CD4-positive, alpha-beta T cell treated with Interleukin-12 subunit alpha and Interleukin-12 subunit beta, for 1 hour (primary cell): ENCODE measurements around the gene NAA11.

Experiments used
- DNase-seq: peaks from one replicate; pipeline ENCODE4 v3.0.0-alpha.2; 2020

The NAA11 gene

DNA sequence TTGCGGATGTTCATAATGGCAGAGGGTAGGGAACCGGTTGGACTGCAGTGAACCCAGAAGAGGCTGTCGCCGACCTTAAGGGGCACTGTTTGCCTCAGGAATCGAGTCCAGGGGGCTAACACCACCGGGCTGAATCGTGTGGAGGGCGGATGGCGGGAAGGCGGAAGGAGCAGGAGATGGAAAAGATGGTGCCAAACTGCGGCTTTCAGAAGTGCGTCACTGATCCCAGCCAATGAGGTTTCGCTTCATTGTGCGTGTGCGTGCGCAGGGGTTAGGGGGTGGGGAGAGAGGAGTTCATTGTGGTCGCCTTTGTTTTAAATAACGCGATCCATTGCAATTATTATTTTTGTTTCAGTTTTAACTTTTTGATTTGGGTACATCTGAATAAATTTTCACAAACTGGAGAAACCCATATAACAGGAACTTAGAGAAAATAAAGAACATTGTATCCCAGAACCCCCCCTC, at the start of gene NAA11:
Gene NAA11 (minus strand): TSS at position 198 of the 465 bp plus-strand sequence. CDS start 184 bp downstream, at position 14.
- no peak for DNase-seq

- no peak for DNase-seq
Observed at GRCh38 chr4:79370026-79370425, 44.2 kb upstream of the NAA11 start.

GRCh38 chr4:79367096-79367495, 41.2 kb upstream of the NAA11 start:
- DNase-seq, result no peak

DNA sequence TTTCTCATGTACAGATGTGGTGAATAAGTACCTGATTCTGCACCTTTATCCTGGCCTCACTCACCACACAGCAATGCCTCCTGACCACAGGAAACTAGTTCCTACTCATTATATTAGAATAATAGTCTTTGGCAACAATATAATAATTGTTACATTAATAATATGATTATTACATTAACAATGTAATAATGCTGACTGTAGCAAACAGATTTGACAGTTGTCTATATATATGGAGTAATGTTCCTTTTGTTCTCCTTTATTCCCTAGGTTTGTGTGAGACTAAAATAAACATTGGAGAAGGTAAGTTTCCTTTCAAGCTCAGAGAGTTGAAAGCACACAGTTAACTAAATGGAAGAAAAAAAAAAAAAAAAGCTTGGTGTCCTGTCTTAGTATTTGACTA, 40.6 kb upstream of the NAA11 start:
- no peak for DNase-seq

GRCh38 chr4:79364061-79364460, 38.2 kb upstream of the NAA11 start:
- no peak for DNase-seq

DNA sequence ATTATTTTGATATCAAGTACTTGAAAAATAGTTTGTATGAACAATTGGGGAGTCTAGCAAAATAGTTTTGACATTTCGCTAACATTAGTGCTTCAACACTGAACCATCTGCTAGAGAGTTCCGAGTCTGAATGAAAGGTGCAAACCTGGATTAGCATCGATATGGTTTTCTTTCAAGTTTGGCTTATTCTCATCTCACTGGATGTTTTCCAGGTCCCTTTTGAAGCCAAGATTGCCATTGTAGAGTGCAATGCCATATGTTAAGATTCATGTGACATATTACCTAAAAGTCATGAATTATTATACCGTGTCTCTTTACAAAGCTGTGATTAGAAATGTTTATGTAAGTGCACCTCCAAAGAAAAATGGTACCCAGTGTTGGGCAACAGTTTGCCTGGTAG, 36.8 kb upstream of the NAA11 start:
- DNase-seq, result no peak

GRCh38 chr4:79360006-79360405, 34.1 kb upstream of the NAA11 start:
- DNase-seq, result no peak

DNA sequence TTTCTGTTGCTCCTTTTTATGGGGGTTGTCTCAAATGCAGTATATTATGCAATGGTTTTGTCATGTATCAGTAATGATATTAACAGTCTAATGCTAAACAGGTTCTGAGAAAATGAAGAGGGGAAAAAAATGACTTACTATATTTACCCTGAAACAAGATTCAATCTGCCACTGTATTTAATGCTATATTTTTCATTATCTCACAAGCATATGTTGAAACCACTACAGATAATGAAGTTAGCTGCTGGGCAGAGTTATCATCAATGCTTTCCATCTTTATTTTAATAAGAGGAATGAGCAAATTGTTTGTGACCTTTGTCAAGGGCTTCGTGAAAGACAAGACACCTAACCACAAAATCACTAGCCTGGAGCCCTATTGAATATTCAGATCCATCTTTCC, 32.6 kb upstream of the NAA11 start:
- no peak for DNase-seq

DNA sequence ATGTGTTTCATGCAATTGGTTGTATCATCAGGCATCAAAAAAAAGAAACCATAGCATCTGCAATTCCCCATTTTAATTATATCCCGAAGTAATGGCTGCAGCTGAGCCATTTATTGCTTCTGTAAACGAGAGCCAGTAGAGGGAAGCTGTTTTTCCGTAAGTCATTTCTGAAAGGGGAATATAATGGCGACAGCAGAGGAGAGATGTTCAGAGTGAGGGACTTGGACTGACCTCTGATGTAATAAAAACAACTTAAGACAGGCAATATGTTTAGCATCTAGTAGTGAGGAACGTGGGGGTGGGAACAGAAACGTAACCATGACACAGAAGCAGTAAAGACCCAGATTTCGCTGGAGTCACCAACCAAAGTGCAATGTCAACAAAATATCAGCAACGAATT, 31.5 kb upstream of the NAA11 start:
- DNase-seq, result no peak

DNA sequence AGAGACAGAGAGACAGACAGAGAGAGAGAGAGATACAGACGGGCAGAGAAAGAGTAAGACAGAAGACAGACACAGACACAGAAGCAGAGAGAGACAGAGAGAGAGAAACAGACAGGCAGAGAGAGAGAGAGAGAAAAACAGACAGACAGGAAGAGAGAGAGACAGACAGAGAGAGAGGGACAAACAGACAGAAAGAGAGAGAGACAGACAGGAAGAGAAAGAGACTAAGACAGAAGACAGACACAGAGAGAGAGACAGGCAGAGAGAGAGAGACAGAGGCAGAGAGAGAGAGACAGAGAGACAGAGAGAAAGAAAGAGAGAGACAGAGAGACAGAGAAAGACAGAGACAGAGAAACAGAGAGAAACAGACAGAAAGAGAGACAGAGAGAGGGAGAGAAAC, 27.2 kb upstream of the NAA11 start:
- DNase-seq, result no peak

DNA sequence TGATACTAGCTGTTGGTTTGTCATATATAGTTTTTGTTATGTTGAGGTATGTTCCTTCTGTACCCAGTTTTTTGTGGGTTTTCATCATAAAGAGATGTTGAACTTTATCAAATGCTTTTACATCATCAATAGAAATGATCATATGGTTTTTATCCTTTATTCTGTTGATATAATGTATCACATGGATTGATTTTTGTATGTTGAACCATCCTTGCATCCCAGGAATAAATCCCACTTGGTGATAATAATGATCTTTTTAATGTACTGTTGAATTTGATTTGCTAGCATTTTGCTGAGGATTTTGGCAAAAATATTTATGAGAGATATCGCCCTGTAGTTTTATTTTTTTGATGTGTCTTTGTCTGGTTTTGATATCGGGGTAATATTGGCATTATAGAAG, 22.5 kb upstream of the NAA11 start:
- no peak for DNase-seq

- DNase-seq, result no peak
Observed at GRCh38 chr4:79341893-79342653, 16.2 kb upstream of the NAA11 start.

- DNase-seq, result no peak
Observed at GRCh38 chr4:79340568-79340967, 14.7 kb upstream of the NAA11 start.

- DNase-seq, result no peak
Observed at GRCh38 chr4:79338148-79338547, 12.3 kb upstream of the NAA11 start.

- DNase-seq, result no peak
Observed at GRCh38 chr4:79334783-79335182, 8.9 kb upstream of the NAA11 start.

GRCh38 chr4:79334341-79334740, 8.5 kb upstream of the NAA11 start:
- DNase-seq, result no peak

- no peak for DNase-seq
Observed at GRCh38 chr4:79331126-79331876, 5.4 kb upstream of the NAA11 start.

DNA sequence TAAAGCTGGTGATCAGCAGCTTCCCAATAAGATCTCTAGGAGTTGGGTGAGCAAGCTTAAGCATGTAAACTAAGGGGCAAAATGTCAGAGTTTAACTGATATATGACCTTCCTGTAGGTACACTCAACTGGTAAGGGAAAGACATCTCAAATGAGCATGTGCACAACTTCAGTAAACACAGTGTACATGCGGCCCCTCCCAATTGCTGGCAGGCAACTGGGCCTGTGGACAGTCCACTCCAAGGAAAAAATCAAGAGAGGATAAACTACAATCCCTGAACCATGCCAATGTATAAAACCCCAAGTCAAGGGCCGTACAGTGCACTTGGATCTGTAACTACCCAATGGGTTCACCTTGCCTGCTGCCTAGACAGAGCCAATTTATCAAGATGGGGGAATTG, 4.9 kb upstream of the NAA11 start:
- DNase-seq, result no peak

DNA sequence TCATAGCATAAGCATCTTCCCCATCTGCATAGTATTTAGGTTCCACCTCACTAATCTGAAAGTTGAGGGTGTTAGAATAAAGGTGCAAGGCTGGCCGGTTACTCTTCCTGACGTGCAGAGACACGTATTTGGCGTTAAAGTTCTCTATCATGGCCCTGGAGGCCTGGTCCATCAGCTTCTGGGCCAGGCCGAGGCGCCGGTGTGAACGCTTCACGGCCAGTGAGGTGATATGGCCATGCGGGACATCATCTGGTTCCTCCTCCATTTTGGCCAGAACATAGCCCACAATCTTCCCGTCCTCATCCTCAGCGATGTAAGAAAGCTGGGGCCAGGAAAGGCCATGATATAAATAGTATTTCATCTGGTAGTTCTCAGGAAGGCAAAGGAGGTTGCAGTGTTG, 425 bp downstream of the NAA11 start:
- DNase-seq, result no peak

DNA sequence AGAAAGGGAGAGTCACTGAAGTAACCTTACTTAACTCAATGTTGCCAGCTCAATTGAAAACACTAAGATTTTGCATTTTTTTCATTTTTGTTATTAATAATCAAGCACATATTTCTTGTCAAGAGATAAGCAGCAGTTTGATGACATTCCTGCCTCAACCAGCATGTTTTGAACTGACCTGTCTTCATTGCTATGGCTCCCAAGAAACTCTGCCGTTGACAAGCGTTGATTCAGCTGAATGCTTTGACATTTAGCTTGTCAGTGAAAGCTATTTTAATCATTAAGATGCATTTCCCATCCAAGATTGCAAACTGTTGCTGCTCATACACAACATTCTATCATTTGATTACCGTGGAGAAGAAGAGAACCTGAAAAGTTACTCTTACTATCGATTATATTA, 5.9 kb downstream of the NAA11 start:
- DNase-seq, result no peak

DNA sequence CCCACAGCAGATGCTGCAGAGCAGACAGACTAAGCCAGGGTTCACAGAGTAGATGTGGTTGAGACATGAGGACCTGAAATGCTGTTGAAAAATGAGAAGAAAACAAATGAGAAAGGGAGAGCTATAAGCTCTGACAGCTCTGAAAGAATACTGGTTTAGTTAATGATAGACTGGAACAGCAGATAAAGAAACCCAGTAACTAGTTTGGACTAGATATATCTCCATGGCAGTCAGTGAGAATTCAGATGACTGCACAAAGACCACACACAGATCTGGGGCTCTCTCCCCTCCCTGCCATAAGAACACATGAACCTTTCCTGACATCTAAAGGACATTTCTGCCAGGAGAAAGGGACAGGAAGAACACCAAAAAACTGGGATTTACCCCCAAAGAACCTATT, 8.2 kb downstream of the NAA11 start:
- DNase-seq, result no peak

DNA sequence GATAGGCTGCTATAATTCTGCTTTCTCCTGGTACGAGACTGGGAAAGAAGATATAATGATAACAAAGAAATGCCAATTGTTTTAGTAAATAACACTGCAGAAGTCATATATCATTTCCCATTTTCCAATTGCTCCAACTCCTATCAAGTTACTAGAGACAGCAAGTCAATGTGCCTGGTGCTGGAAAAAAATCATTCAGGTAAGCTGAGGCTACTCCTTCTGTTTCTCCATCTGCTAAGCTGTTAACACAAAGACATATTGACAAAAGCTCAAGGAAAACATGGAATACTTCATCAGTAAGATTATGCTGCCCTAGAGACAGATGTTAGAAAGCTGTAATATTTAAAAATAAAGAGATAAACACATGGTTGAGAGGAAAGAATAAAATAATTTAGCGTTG, 10.0 kb downstream of the NAA11 start:
- DNase-seq, result no peak

GRCh38 chr4:79311279-79311678, 14.6 kb downstream of the NAA11 start:
- DNase-seq, result no peak

DNA sequence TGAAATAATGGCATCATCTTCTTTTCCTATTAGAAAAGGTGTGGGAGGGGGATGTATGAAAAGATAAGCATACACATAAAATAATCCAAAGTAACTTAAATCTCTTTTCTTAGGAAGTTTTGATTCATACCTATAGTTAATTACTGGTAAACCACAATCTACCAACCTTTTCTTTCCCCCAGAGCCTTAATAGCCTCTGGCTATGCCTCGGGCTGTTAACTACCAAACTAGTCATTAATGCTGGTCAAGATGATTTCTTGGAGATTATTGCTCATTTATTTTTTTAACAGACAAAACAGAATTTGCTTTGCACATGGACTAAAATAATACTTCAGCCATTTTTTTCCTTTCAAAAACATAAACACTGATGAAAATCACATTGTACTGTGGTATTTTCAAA, 16.9 kb downstream of the NAA11 start:
- no peak for DNase-seq

- no peak for DNase-seq
Observed at GRCh38 chr4:79308137-79308536, 17.7 kb downstream of the NAA11 start.
